AG09309 (cell line): ENCODE measurements around the gene RPN1.
A peak's percentile ranks its signal among the peaks of the same experiment; 100 is the strongest.

Experiments used
- DNase-seq: peaks from one replicate; pipeline ENCODE4 v3.0.0-alpha.2; 2010; ENCODE audit warnings: low read depth
- H3K4me3 ChIP-seq: 2 replicates; pipeline ENCODE4 v1.5.1; 2011; ENCODE audit warnings: mild to moderate bottlenecking, low read depth, low read length, moderate library complexity; ENCODE audit not compliant: control insufficient read depth
- TF ChIP-seq, protein P1 (sequence below): IDR thresholded peaks from 2 replicates; pipeline ENCODE4 v1.5.1; 2011; ENCODE audit warnings: mild to moderate bottlenecking, low read depth, low read length, inconsistent platforms; ENCODE audit not compliant: insufficient read depth, control insufficient read depth; ENCODE audit errors: missing control alignments

Gene RPN1

GRCh38 chr3:128618398-128618726 is 32.3 kb downstream of the RPN1 start:
- DNase-seq: no peak
- peak overlapping the region; percentile 61 for H3K4me3 ChIP-seq
- TF ChIP-seq, protein P1, sequence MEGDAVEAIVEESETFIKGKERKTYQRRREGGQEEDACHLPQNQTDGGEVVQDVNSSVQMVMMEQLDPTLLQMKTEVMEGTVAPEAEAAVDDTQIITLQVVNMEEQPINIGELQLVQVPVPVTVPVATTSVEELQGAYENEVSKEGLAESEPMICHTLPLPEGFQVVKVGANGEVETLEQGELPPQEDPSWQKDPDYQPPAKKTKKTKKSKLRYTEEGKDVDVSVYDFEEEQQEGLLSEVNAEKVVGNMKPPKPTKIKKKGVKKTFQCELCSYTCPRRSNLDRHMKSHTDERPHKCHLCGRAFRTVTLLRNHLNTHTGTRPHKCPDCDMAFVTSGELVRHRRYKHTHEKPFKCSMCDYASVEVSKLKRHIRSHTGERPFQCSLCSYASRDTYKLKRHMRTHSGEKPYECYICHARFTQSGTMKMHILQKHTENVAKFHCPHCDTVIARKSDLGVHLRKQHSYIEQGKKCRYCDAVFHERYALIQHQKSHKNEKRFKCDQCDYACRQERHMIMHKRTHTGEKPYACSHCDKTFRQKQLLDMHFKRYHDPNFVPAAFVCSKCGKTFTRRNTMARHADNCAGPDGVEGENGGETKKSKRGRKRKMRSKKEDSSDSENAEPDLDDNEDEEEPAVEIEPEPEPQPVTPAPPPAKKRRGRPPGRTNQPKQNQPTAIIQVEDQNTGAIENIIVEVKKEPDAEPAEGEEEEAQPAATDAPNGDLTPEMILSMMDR: no peak

DNA sequence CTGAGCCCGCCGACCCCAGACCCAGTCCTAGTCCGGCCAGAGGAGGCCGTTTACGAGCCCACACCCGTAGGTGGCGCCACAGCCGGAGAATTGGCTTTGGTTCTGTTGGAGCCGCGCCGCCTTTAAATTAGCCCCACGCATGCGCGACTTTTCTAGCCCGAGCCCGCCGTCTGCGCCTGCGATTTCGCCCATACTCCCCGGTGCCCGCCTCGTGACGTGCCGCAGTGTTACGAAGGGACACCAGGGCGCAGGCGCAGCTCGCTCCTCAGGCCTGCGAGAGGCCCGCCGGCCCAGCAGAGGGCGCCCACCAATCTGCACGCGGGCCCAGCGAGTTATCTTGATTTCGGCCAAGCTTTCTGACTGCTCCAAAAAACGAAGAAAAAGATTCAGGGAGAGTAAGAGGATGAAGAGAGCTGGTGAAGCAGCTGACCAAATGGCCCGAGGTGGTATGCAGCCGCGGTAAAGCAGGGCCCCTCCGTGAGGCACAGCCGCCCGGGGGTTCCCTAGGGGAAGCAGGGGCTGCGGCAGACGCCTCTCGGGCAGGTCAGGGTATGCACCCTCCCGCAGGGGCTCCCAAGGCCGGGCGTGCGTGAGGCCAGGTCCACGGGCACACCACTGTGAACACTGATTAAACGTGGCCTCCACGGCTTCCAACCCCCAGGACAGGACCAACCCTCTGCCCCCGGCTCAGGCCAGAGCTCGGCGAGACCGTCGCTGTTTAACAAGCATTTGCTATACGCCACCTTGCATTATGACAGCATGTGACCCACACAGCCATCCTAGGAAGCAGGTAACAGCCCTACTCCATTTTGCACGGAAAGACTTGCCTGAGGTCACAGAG is 32.8 kb downstream of the RPN1 start:
- peak; percentile 79 for DNase-seq
- TF ChIP-seq, protein P1: peak; percentile 91
- H3K4me3 ChIP-seq: peak overlapping the region; percentile 61

GRCh38 chr3:128617270-128617556 is 33.4 kb downstream of the RPN1 start:
- TF ChIP-seq, protein P1: no peak
- peak overlapping the region; percentile 49 for H3K4me3 ChIP-seq
- no peak for DNase-seq

GRCh38 chr3:128616516-128617269 is 33.9 kb downstream of the RPN1 start:
- TF ChIP-seq, protein P1: no peak
- no peak overlapping the region; the same call in 1 of the 2 replicates for H3K4me3 ChIP-seq
- DNase-seq: no peak

DNA sequence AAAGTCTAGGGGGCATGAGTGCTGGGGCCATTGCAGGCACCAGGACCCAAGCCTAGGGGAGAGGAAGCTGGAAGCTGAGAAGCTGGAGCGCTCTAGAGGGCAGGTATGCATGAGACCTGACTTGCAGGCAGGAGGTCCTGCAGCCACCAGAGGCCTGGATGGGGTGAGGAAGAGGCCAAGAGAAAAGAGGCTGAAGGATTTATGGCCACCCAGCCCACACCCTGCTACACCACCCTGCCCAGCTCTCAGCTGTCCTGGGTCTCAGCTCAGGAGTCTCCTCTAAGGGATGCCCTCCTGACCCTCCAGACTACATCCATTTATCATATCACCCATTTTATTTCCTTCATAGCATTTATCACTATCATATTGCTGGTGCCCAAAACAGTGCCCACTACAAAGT is 36.5 kb downstream of the RPN1 start:
- no peak overlapping the region for H3K4me3 ChIP-seq
- DNase-seq: no peak
- TF ChIP-seq, protein P1: no peak

GRCh38 chr3:128613083-128613829 is 37.4 kb downstream of the RPN1 start:
- no peak for DNase-seq
- TF ChIP-seq, protein P1: no peak
- no peak overlapping the region for H3K4me3 ChIP-seq
